Renal cortical epithelial cell (primary cell): ENCODE data around the gene ORC2. TPM values are rescaled to one million over a fixed set of nuclear protein-coding genes. Genes with fewer than 3 reads are reported as not detected.

Experiments used
- DNase-seq: peaks from one replicate; pipeline ENCODE4 v3.0.0-alpha.2; 2011; ENCODE audit warnings: low read depth
- total RNA-seq: library from RNA; depleted of rRNA; stranded (reverse); fragments of >200 nt; gene quantifications from 2 replicates; pipeline ENCODE4 v1.2.3, GENCODE V29; 2014

The ORC2 gene
- total RNA-seq, 1 donor from 2014 or later: 20.7 TPM

GRCh38 chr2:200861617-200862155 lies 101.8 kb downstream of the ORC2 start:
- no peak for DNase-seq

DNA sequence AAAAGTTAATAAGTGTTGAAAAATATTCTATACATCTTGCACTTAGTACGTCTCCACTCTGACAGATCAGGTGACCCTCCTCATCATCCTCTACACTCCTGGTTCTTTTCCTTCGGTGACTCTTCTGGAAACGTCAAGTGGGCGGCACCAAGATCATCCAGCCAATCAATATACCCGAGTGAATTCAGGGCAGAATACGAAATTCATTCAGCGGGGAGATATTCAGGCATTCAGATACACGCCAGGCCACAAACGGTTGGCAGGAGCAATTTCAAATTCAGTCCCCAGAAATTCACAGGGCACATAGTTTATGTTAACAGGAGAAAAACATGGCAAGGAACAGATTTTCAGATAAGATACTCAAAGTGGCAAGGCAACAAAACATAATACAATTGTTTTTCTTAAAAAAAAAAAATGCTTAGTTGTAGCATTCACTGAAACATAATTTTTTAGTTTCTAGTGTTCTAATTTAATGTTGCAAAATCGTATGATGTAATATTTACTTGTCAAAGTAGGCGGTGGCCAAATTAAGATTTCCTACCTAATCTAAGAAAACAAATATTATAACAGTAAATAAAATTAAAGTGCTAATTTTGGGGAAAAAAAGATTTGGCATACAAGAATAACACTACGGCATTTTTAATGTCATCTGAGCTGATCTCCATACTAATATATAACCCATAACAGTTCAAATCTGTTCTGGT lies 103.2 kb downstream of the ORC2 start:
- peak; percentile 19 for DNase-seq

Other genes with a start within 250 kb of the ORC2 start
- gene BZW1, start 151.8 kb downstream of the ORC2 start, total RNA-seq: 398 and 823 TPM in 2 replicates
- gene CLK1, start 99.0 kb downstream of the ORC2 start, total RNA-seq: 32.1 and 84.2 TPM in 2 replicates
- gene PPIL3, start 74.6 kb downstream of the ORC2 start, total RNA-seq: 38.8 and 40.1 TPM in 2 replicates
- gene NIF3L1, start 74.3 kb downstream of the ORC2 start, total RNA-seq: 21.7 and 37.3 TPM in 2 replicates
- gene HYCC2, start 108.0 kb upstream of the ORC2 start, total RNA-seq: 10.9 and 17.1 TPM in 2 replicates
- 103 and 115 TPM in 2 replicates for gene NDUFB3, start 108.3 kb upstream of the ORC2 start, total RNA-seq
- 253 and 297 TPM in 2 replicates for gene CFLAR, start 152.5 kb upstream of the ORC2 start, total RNA-seq
- 10.6 and 24.1 TPM in 2 replicates for gene CASP10, start 219.5 kb upstream of the ORC2 start, total RNA-seq